Glomerular visceral epithelial cell (primary cell): Measurements from ENCODE around the gene ZNF185.

ENCODE experiments used
- DNase-seq: peaks from one replicate; pipeline ENCODE4 v3.0.0-alpha.2; 2016; ENCODE audit errors: extremely low spot score

ZNF185 gene

GRCh38 chrX:152917656-152918579 lies 20.1 kb downstream of the ZNF185 start:
- no peak for DNase-seq

- no peak for DNase-seq
Measured at GRCh38 chrX:152918707-152919106, 20.8 kb downstream of the ZNF185 start.

- no peak for DNase-seq
Measured at GRCh38 chrX:152923599-152923998, 25.7 kb downstream of the ZNF185 start.

GRCh38 chrX:152925835-152926234 lies 28.0 kb downstream of the ZNF185 start:
- no peak for DNase-seq

- DNase-seq = peak; percentile 81
Measured at GRCh38 chrX:152926279-152926678, 28.4 kb downstream of the ZNF185 start.

- DNase-seq = no peak
Measured at GRCh38 chrX:152926923-152927322, 29.1 kb downstream of the ZNF185 start.

- no peak for DNase-seq
Measured at GRCh38 chrX:152927858-152928760, 30.2 kb downstream of the ZNF185 start.

GRCh38 chrX:152928761-152929400 lies 31.0 kb downstream of the ZNF185 start:
- DNase-seq = no peak

GRCh38 chrX:152929898-152930297 lies 32.0 kb downstream of the ZNF185 start:
- no peak for DNase-seq

- no peak for DNase-seq
Measured at GRCh38 chrX:152930516-152930915, 32.6 kb downstream of the ZNF185 start.

- DNase-seq = no peak
Measured at GRCh38 chrX:152932144-152932543, 34.3 kb downstream of the ZNF185 start.

- no peak for DNase-seq
Measured at GRCh38 chrX:152932598-152933175, 34.8 kb downstream of the ZNF185 start.

- DNase-seq = no peak
Measured at GRCh38 chrX:152936306-152936705, 38.4 kb downstream of the ZNF185 start.

- DNase-seq = no peak
Measured at GRCh38 chrX:152937236-152937635, 39.4 kb downstream of the ZNF185 start.

- DNase-seq = peak; percentile 91
Measured at GRCh38 chrX:152941328-152942076, 43.6 kb downstream of the ZNF185 start.

GRCh38 chrX:152942077-152942442 lies 44.2 kb downstream of the ZNF185 start:
- no peak for DNase-seq

- no peak for DNase-seq
Measured at GRCh38 chrX:152943826-152944225, 46.0 kb downstream of the ZNF185 start.

GRCh38 chrX:152945021-152945979 lies 47.4 kb downstream of the ZNF185 start:
- DNase-seq = no peak

- DNase-seq = no peak
Measured at GRCh38 chrX:152946681-152947080, 48.8 kb downstream of the ZNF185 start.
